Muscle of back (tissue), 13 donors: Measurements from ENCODE around the gene NKIRAS1. TPM values are rescaled to one million over a fixed set of nuclear protein-coding genes. Genes with fewer than 3 reads are reported as not detected.

Experiments used
- DNase-seq, 3 donors: peaks; one replicate each; pipeline versions ENCODE4 v3.0.0 to v3.0.0-alpha.2; 2013
- long read RNA-seq, 9 donors: transcript quantifications; one replicate each; lab custom pipeline, GENCODE V29; 2026
- polyA plus RNA-seq, 10 donors: library from polyadenylated mRNA; unstranded; fragments of 120-200 nt; gene quantifications; one replicate each; pipeline ENCODE4 v1.2.1, GENCODE V29; 2013; ENCODE audit not compliant: insufficient read length in 10 of 10

Gene NKIRAS1
- polyA plus RNA-seq: 10 to 100 TPM; 10.5 to 16.3 (median 13.4) TPM
- long read RNA-seq, donor 1, partial matches to known transcripts: 522 of 1,751 reads
- long read RNA-seq, donor 1, other reads (novel, unspliced or antisense): 1,225 of 1,751 reads
- long read RNA-seq, donor 2, partial matches to known transcripts: 404 of 414 reads
- long read RNA-seq, donor 2, other reads (novel, unspliced or antisense): 5 of 414 reads
- long read RNA-seq, donor 3: 0 reads
- long read RNA-seq, donor 4, partial matches to known transcripts: 0 of 3 reads
- long read RNA-seq, donor 4, other reads (novel, unspliced or antisense): 0 of 3 reads
- long read RNA-seq, donor 5, partial matches to known transcripts: 0 of 4 reads
- long read RNA-seq, donor 5, other reads (novel, unspliced or antisense): 0 of 4 reads
- long read RNA-seq, donor 6, partial matches to known transcripts: 965 of 2,921 reads
- long read RNA-seq, donor 6, other reads (novel, unspliced or antisense): 1,953 of 2,921 reads
- long read RNA-seq, donor 7, partial matches to known transcripts: 605 of 2,070 reads
- long read RNA-seq, donor 7, other reads (novel, unspliced or antisense): 1,461 of 2,070 reads
- long read RNA-seq, donor 8, partial matches to known transcripts: 0 of 7 reads
- long read RNA-seq, donor 8, other reads (novel, unspliced or antisense): 0 of 7 reads
- long read RNA-seq, donor 9: 0 reads

- DNase-seq: peak; percentile 98 to 99 (median 98)
These were observed at the start of gene NKIRAS1, which contains the start of gene RPL15 for GRCh38 chr3:23916886-23917678. NKIRAS1 (minus strand) TSS chr3:23916990; CDS start chr3:23910904, 6,086 bp downstream. RPL15 (plus strand) TSS chr3:23917132; CDS start chr3:23917860, 728 bp downstream.

GRCh38 chr3:23966328-23966727 is 49.5 kb upstream of the NKIRAS1 start:
- peak in 1 of 3 donors; percentile 34 for DNase-seq

- no peak for DNase-seq
These were observed 47.9 kb upstream of the NKIRAS1 start for GRCh38 chr3:23964537-23965235.

- no peak for DNase-seq
These were observed 45.1 kb upstream of the NKIRAS1 start for GRCh38 chr3:23961913-23962312.

GRCh38 chr3:23961066-23961465 is 44.3 kb upstream of the NKIRAS1 start:
- no peak for DNase-seq

- DNase-seq: no peak
These were observed 43.9 kb upstream of the NKIRAS1 start for GRCh38 chr3:23960649-23961048.

- peak in 1 of 3 donors; percentile 72 for DNase-seq
These were observed 42.5 kb upstream of the NKIRAS1 start for GRCh38 chr3:23959135-23959900.

- DNase-seq: no peak
These were observed 39.9 kb upstream of the NKIRAS1 start for GRCh38 chr3:23956701-23957100.

GRCh38 chr3:23954144-23954543 is 37.4 kb upstream of the NKIRAS1 start:
- DNase-seq: no peak

GRCh38 chr3:23953523-23953922 is 36.7 kb upstream of the NKIRAS1 start:
- no peak for DNase-seq

GRCh38 chr3:23952646-23953045 is 35.9 kb upstream of the NKIRAS1 start:
- DNase-seq: no peak

GRCh38 chr3:23950293-23950692 is 33.5 kb upstream of the NKIRAS1 start:
- DNase-seq: no peak

- peak in 1 of 3 donors; percentile 32 for DNase-seq
These were observed 33.0 kb upstream of the NKIRAS1 start for GRCh38 chr3:23949784-23950183.

GRCh38 chr3:23948761-23949160 is 32.0 kb upstream of the NKIRAS1 start:
- no peak for DNase-seq

- DNase-seq: peak; percentile 97 to 98 (median 97)
These were observed 29.3 kb upstream of the NKIRAS1 start for GRCh38 chr3:23945913-23946687.

- DNase-seq: no peak
These were observed 28.8 kb upstream of the NKIRAS1 start for GRCh38 chr3:23945663-23945912.

- peak; percentile 80 to 93 (median 86) for DNase-seq
These were observed 28.3 kb upstream of the NKIRAS1 start, which contains the start of gene NR1D2 for GRCh38 chr3:23944861-23945662. NR1D2 (plus strand) TSS chr3:23945286; CDS start chr3:23945579, 293 bp downstream.

- DNase-seq: peak in 1 of 3 donors; percentile 49
These were observed 27.4 kb upstream of the NKIRAS1 start for GRCh38 chr3:23944007-23944783.
